SK-N-MC (cell line): Measurements from ENCODE around the gene ZNF423.

Source experiments
- DNase-seq: peaks from one replicate; pipeline ENCODE4 v3.0.0-alpha.2; 2011; ENCODE audit warnings: low read depth, low spot score
- H3K27ac ChIP-seq: fragments of 200-600 bp; sonication (generic); 2 replicates; pipeline ENCODE4 v1.5.1; 2016; ENCODE audit warnings: mixed run types
- H3K36me3 ChIP-seq: fragments of 200-600 bp; sonication (generic); 2 replicates; pipeline ENCODE4 v1.6.1; 2017; ENCODE audit warnings: antibody characterized with exemption, low read length, mixed read lengths; ENCODE audit not compliant: insufficient read depth
- H3K4me3 ChIP-seq: fragments of 200-600 bp; sonication (generic); 2 replicates; pipeline ENCODE4 v1.5.1; 2016
- H3K9ac ChIP-seq: fragments of 200-600 bp; sonication (generic); 2 replicates; pipeline ENCODE4 v1.8.0; 2017; ENCODE audit warnings: mixed run types, mixed read lengths; ENCODE audit not compliant: insufficient read length
- H3K9me3 ChIP-seq: fragments of 200-600 bp; sonication (generic); 2 replicates; pipeline ENCODE4 v1.6.1; 2017; ENCODE audit warnings: low read depth, mild to moderate bottlenecking, antibody characterized with exemption, low read length, moderate library complexity, mixed read lengths
- EZH2 ChIP-seq: fragments of 200-600 bp; sonication (generic); IDR thresholded peaks from one replicate; pipeline ENCODE4 v1.6.1; 2017; ENCODE audit warnings: antibody characterized with exemption
- FOXP2 ChIP-seq: optimal IDR thresholded peaks from 2 replicates; pipeline ENCODE3; 2011; ENCODE audit warnings: mild to moderate bottlenecking, moderate library complexity; ENCODE audit not compliant: insufficient read depth; ENCODE audit errors: extremely low read length, control extremely low read depth
- POLR2AphosphoS5 ChIP-seq: IDR thresholded peaks from 2 replicates; pipeline ENCODE4 v1.6.1; 2012; ENCODE audit warnings: mild to moderate bottlenecking, low read depth, low read length, borderline replicate concordance

Gene ZNF423

DNA sequence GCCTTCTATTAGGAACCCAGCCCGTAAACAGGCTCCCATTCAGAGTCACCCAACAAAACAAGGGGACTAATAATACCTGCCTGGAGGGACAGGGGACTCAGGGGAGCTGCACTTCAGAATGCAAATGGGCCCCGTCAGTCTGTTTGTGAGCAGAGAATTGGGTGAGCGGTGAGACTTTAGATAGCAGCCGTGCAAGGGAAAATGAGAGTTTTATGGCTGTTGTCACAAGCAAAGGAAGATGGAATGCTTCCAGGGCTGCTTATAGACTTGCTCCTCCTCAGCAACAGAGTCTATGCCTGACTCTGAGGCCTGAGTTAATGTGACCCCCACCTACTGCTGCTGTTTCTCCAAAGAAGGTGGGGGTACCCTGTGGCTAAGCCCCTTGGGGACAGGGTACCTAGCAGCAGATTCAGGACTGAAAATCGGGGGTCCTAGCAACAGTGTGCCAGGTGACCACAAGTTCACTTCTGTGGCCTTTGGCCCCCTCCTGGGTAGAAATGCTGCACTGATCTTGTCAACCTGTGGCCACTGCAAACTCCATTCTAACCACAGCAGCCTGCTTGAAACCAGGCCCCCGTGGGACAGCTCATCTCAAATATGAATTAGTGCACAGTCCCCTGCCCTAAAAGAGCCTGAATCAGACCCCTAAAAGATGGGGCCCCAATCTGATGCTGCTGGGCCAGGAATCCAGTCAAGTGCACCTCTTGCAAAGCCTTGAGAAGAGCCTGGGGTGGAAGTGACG, 355.9 kb downstream of the ZNF423 start:
- DNase-seq: no peak
- Histone ChIP-seq H3K9me3 (no peaks in the 10 kb centered on the region), H3K9ac (no peak overlapping the region), H3K36me3 (no peaks in the 10 kb centered on the region), H3K4me3 (no peak overlapping the region), H3K27ac (no peak overlapping the region)
- TF ChIP-seq EZH2 (no peak), FOXP2 (no peak), POLR2AphosphoS5 (no peak)

GRCh38 chr16:49499414-49499785, 356.5 kb downstream of the ZNF423 start:
- no peak overlapping the region for H3K4me3 ChIP-seq
- H3K9me3 ChIP-seq: no peaks in the 10 kb centered on the region
- TF ChIP-seq FOXP2: no peak
- no peak for TF ChIP-seq EZH2
- no peak overlapping the region for H3K9ac ChIP-seq
- no peak overlapping the region for H3K27ac ChIP-seq
- H3K36me3 ChIP-seq: no peaks in the 10 kb centered on the region
- DNase-seq: no peak

DNA sequence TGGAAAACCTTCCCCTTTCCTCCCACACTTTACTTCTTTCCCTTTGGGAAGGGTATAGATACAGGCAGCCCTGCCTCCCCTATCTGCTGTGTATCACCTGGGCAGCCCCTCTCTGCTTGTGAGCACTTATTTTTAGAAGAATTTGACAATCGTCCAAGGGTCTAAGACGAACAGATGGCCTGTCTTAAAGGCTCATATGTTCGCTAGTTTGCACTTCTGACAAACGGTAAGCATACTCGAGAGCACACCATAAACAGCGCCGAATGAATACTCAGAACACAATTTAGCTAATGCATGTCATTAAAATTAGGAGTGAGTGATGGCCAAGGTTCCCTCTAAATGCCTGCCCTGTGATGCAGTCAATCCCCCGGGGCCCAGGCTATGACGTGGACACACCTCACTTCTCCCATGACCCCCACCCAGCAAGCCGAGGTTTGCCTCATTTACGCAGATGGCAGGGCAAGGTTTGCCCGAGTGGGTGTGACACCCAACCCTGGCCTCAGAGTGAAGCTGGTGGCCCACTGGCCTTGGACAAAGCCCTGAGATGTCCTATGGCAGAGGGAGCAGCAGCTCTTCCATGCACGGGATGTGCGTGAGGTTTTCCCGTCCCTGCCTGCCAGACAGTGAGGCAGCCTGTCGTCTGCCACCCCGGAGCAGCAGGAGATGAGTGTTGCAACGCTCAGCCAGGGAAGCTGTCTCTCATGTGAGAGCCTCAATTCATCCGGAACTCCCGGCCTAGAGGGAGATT, 357.1 kb downstream of the ZNF423 start:
- no peak overlapping the region for H3K4me3 ChIP-seq

DNA sequence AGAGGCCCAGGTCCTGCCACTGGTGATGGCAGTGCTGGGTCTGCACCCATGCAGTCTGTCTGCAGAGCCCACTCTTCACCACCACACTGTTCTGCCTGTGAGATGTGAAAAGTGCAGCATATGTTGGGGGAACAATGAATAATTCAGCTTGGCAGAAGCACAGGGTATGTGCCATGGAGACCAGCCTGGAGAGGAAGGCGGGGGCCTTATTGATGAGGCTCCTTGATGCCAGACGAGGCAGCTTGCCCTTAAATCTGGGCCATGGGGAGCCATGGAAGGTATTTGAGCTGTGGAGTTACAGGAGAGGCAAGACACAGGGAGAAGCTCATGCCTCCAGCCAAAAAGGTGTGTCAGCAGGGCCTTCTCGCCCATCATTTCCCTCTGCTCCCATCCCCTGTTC, 357.6 kb downstream of the ZNF423 start:
- no peak for DNase-seq
- H3K36me3 ChIP-seq: no peaks in the 10 kb centered on the region
- H3K9me3 ChIP-seq: no peaks in the 10 kb centered on the region
- TF ChIP-seq EZH2 (no peak), FOXP2 (no peak), POLR2AphosphoS5 (no peak)
- H3K27ac ChIP-seq: no peak overlapping the region
- no peak overlapping the region for H3K9ac ChIP-seq
- no peak overlapping the region for H3K4me3 ChIP-seq

More for the DNA sequence above, 357.1 kb downstream of the ZNF423 start:
- no peak overlapping the region for H3K27ac ChIP-seq
- no peaks in the 10 kb centered on the region for H3K36me3 ChIP-seq
- TF ChIP-seq FOXP2 (no peak), EZH2 (no peak), POLR2AphosphoS5 (no peak)
- no peak overlapping the region for H3K9ac ChIP-seq
- H3K9me3 ChIP-seq: no peaks in the 10 kb centered on the region
- DNase-seq: no peak

- no peak overlapping the region for H3K27ac ChIP-seq
- TF ChIP-seq EZH2: no peak
- no peak for TF ChIP-seq POLR2AphosphoS5
- TF ChIP-seq FOXP2: no peak
- H3K9ac ChIP-seq: no peak overlapping the region
- no peaks in the 10 kb centered on the region for H3K36me3 ChIP-seq
- no peaks in the 10 kb centered on the region for H3K9me3 ChIP-seq
- no peak overlapping the region for H3K4me3 ChIP-seq
- no peak for DNase-seq
Measured at GRCh38 chr16:49497466-49497865, 358.4 kb downstream of the ZNF423 start.

- no peak overlapping the region for H3K9ac ChIP-seq
- no peak overlapping the region for H3K27ac ChIP-seq
- no peaks in the 10 kb centered on the region for H3K9me3 ChIP-seq
- no peak overlapping the region for H3K4me3 ChIP-seq
- TF ChIP-seq FOXP2: no peak
- TF ChIP-seq EZH2: no peak
- no peak for TF ChIP-seq POLR2AphosphoS5
- DNase-seq: no peak
- H3K36me3 ChIP-seq: no peaks in the 10 kb centered on the region
Measured at GRCh38 chr16:49496656-49497055, 359.3 kb downstream of the ZNF423 start.

- no peak for DNase-seq
- H3K9ac ChIP-seq: no peak overlapping the region
- no peak overlapping the region for H3K4me3 ChIP-seq
- H3K27ac ChIP-seq: no peak overlapping the region
- TF ChIP-seq EZH2: no peak
- TF ChIP-seq POLR2AphosphoS5: no peak
- no peak for TF ChIP-seq FOXP2
- no peaks in the 10 kb centered on the region for H3K36me3 ChIP-seq
- no peaks in the 10 kb centered on the region for H3K9me3 ChIP-seq
Measured at GRCh38 chr16:49495596-49496355, 360.1 kb downstream of the ZNF423 start.

DNA sequence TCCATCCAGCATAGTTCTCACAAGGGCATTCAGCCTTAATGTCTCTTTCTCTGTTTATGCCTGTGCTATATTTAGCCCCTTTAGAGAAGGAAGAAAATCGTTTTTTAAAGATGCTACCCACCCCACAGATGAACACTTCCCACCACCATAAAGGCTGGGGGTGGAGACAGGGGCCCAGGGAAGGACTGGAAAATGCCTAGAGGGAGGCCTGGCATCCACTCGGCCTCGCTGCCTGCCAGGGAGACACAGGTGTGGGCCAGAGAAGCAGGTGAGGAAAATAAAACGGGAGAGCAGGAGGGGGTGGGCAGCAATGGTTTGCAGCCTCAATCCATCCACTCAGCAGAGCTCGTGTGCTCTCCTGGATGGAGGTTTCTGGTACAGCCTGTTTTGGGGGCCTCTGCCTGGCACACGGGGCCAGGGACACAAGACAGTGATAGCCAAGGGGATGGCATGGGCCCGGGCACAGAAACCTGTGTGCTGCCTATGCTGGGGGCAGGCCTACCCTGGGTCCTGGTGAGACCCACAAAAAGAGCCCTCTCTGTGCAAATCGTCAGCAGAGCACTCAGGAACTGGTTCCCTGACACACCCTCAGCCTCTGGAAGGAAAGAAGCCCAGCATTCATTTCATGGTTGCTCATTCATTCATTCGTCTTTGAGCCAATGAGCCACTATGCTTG, 360.9 kb downstream of the ZNF423 start:
- Histone ChIP-seq H3K9me3 (no peaks in the 10 kb centered on the region), H3K27ac (no peak overlapping the region), H3K4me3 (no peak overlapping the region), H3K9ac (no peak overlapping the region), H3K36me3 (no peaks in the 10 kb centered on the region)
- DNase-seq: no peak
- TF ChIP-seq FOXP2 (no peak), EZH2 (no peak), POLR2AphosphoS5 (no peak)
